ENCODE measurements around the gene FOXP3. TPM values are rescaled to one million over a fixed set of nuclear protein-coding genes. Genes with fewer than 3 reads are reported as not detected.

Gene FOXP3
- total and polyA plus RNA-seq, 2 of the 8 experiments (the other 6 are each of a cell fraction or from before 2014, with no cell fraction given), result 0.37 to 0.54 TPM

GRCh38 chrX:49251325-49251724 is 13.2 kb downstream of the FOXP3 start:
- no peak for FAIRE-seq
- TF ChIP-seq BCL11A (IDR thresholded peaks at IDR 0.05; ENCODE audit: low read depth in 2 of 2, low read length in 2 of 2) (no peak), SIRT6 (IDR thresholded peaks at IDR 0.05; ENCODE audit: low read length) (no peak), CREB1 (IDR thresholded peaks at IDR 0.05) (no peak), CTBP2 (IDR thresholded peaks at IDR 0.05; ENCODE audit: borderline replicate concordance, insufficient read depth, insufficient read length, low read length) (no peak)

More at GRCh38 chrX:49251325-49251724, 13.2 kb downstream of the FOXP3 start:
- Histone ChIP-seq H3K4ac (replicated peaks; ENCODE audit: insufficient read length, low read depth, low read length) (no peak overlapping the region), H3K36me3 (ENCODE audit: control insufficient read depth in 2 of 4, insufficient read depth in 4 of 4, low read length in 3 of 4) (no peaks in the 10 kb centered on the region), H2BK5ac (ENCODE audit: low read depth, low read length) (no peak overlapping the region), H3K4me3 (ENCODE audit: extremely low read depth in 1 of 4, insufficient read depth in 2 of 4, low read depth in 3 of 4, low read length in 4 of 4) (no peak overlapping the region), H3K79me1 (ENCODE audit: low read depth, low read length) (no peaks in the 10 kb centered on the region), H3K79me2 (ENCODE audit: control insufficient read depth in 1 of 2, insufficient read depth in 2 of 2, low read length in 2 of 2) (no peaks in the 10 kb centered on the region), H3K4me2 (ENCODE audit: insufficient read depth in 1 of 2, low read depth in 2 of 2, low read length in 2 of 2) (no peak overlapping the region), H4K8ac (ENCODE audit: extremely low read depth, insufficient read depth, low read length) (no peak overlapping the region), H3K14ac (ENCODE audit: insufficient read length) (no peak overlapping the region), H2AFZ (ENCODE audit: low read length) (no peak overlapping the region), H2AK5ac (ENCODE audit: low read depth, low read length) (no peak overlapping the region), H3K27me3 (replicated peaks in 1 of 4; ENCODE audit: control insufficient read depth in 3 of 4, extremely low read depth in 1 of 4, insufficient read depth in 3 of 4, low read length in 3 of 4) (no peaks in the 10 kb centered on the region), H2BK12ac (ENCODE audit: low read depth, low read length) (no peak overlapping the region), H3K4me1 (replicated peaks in 1 of 4; ENCODE audit: control insufficient read depth in 3 of 4, insufficient read depth in 4 of 4, low read length in 3 of 4) (no peaks in the 10 kb centered on the region; a peak in 1 of 7 replicates), H4K91ac (replicated peaks; ENCODE audit: insufficient read length, low read length) (no peak overlapping the region), H3K23ac (ENCODE audit: insufficient read length) (no peak overlapping the region), H3K23me2 (ENCODE audit: low read depth, low read length) (no peaks in the 10 kb centered on the region; the same call in 1 of the 2 replicates), H3K18ac (ENCODE audit: extremely low read depth, low read length) (no peak overlapping the region), H2BK120ac (replicated peaks; ENCODE audit: low read depth, low read length) (no peak overlapping the region), H3K27ac (ENCODE audit: low read depth, low read length) (no peak overlapping the region), H3K9ac (replicated peaks in 1 of 4; ENCODE audit: extremely low read depth in 1 of 4, low read depth in 3 of 4, low read length in 3 of 4) (no peak overlapping the region), H2BK20ac (ENCODE audit: low read length) (no peak overlapping the region), H3K9me3 (ENCODE audit: insufficient read depth in 2 of 2, low read depth in 1 of 2, low read length in 1 of 2) (no peaks in the 10 kb centered on the region), H4K5ac (ENCODE audit: insufficient read length, low read depth, low read length) (no peak overlapping the region), H4K20me1 (replicated peaks in 1 of 2; ENCODE audit: control insufficient read depth in 1 of 2, insufficient read depth in 2 of 2, low read length in 2 of 2) (no peaks in the 10 kb centered on the region), H3K56ac (replicated peaks; ENCODE audit: insufficient read length, low read depth, low read length) (no peak overlapping the region), H2BK15ac (ENCODE audit: low read length) (no peak overlapping the region)
- POLR2A ChIA-PET (ENCODE audit: partially characterized antibody), result no interaction called here
- WGBS, 2 experiments (ENCODE audit: extremely low coverage in 1 of 2, insufficient coverage in 1 of 2, insufficient read length in 1 of 2, insufficient replicate concordance in 2 of 2, low coverage in 1 of 2, low lambda C conversion rate in 2 of 2, missing lambda C conversion rate in 1 of 2), result 93% methylated on average over 8 of the region's 13 CpGs; no CpG with 5 or more reads in 1 of the 2 experiments
- CTCF ChIA-PET (ENCODE audit: partially characterized antibody), result no interaction called here
- no peak for DNase-seq (ENCODE audit: low read depth in 1 of 2, low spot score in 2 of 2)

Measured in H1 (cell line).